Measurements from ENCODE around the gene AAK1. TPM values are rescaled to one million over a fixed set of nuclear protein-coding genes. Genes with fewer than 3 reads are reported as not detected.
"Not testable (repeated sequence)": the region's sequence is repeated elsewhere in the genome, so short reads cannot be mapped to it uniquely, and the experiment has no call there.

The AAK1 gene
- total RNA-seq, 4 donors from 2014 or later, result 34.8 to 109 (median 70.2) TPM

DNA sequence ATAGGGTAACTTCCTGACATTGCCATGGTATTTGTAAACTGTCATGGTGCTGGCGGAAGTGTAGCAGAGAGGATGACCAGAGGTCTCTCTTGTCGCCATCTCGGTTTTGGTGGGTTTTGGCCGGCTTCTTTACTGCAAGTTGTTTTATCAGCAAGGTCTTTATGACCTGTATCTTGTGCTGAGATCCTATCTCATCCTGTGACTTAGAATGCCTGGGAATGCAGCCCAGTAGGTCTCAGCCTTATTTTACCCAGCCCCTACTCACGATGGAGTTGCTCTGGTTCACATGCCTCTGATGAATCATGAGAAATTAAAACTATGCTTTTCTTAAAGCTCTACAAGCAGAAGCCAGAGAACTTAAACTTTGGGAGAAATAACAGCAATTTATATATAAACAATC, 193.6 kb downstream of the AAK1 start:
- Histone ChIP-seq H3K4me3 (no peak overlapping the region), H3K9me3 (no peaks in the 10 kb centered on the region), H3K36me3 (no peaks in the 10 kb centered on the region), H3K4me1 (no peaks in the 10 kb centered on the region), H3K27ac (no peak overlapping the region), H3K27me3 (no peaks in the 10 kb centered on the region)
- intact Hi-C loops (cut with DNase I; ENCODE audit: low total_unique reads) (no loop called here), in situ Hi-C loops (cut with MboI; ENCODE audit: low pct_ligation_motif_present in 1 of 4, low pct_unique_long_range_greater_than_20kb in 1 of 4, low sequenced_read_pairs in 3 of 4) (no loop called here)
- DNase-seq, result no peak
- WGBS, 2 donors (ENCODE audit: low coverage in 1 of 2), result 87 to 90% methylated on average over 2 to 5 of the region's 5 CpGs
- TF ChIP-seq, protein P1, sequence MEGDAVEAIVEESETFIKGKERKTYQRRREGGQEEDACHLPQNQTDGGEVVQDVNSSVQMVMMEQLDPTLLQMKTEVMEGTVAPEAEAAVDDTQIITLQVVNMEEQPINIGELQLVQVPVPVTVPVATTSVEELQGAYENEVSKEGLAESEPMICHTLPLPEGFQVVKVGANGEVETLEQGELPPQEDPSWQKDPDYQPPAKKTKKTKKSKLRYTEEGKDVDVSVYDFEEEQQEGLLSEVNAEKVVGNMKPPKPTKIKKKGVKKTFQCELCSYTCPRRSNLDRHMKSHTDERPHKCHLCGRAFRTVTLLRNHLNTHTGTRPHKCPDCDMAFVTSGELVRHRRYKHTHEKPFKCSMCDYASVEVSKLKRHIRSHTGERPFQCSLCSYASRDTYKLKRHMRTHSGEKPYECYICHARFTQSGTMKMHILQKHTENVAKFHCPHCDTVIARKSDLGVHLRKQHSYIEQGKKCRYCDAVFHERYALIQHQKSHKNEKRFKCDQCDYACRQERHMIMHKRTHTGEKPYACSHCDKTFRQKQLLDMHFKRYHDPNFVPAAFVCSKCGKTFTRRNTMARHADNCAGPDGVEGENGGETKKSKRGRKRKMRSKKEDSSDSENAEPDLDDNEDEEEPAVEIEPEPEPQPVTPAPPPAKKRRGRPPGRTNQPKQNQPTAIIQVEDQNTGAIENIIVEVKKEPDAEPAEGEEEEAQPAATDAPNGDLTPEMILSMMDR (IDR thresholded peaks at IDR 0.05), result no peak
- no peak for TF ChIP-seq POLR2A (IDR thresholded peaks at IDR 0.05)

DNA sequence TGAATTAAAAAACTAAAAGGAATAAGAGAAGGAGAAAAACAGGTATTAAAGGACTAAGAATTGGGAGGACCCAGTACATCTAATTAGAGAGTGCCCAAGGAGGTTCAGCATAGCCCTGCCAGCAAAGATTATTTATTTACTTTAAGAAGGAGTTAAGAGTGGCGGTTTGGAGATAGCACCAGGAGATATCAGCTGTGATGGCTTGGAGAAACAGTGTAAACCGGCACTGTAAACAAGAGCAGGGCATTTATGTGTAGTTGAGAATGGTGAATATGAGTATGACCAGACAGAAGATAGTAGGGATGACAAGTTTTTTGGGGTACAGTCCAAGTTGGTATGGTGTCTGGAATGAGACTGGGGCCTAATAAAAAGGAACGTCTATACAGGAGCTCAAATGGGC, 199.9 kb downstream of the AAK1 start:
- in situ Hi-C loops (cut with MboI; ENCODE audit: low pct_ligation_motif_present in 1 of 4, low pct_unique_long_range_greater_than_20kb in 1 of 4, low sequenced_read_pairs in 3 of 4), result not testable (repeated sequence)

DNA sequence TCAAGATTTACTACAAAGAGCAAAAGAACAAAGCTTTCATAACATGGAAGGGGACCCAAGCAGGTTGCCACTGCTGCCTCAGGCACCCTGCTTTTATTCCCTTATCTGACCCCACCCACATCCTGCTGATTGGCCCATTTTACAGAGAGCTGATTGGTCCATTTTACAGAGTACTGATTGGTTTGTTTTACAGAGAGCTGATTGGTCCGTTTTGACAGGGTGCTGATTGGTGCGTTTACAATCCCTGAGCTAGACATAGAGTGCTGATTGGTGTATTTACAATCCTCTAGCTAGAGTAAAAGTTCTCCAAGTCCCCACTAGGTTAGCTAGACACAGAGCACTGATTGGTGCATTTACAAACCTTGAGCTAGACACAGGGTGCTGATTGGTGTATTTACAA, 204.0 kb downstream of the AAK1 start:
- peaks cover 14 to 24% (median 21%) of the 10 kb centered on the region in 4 donors for H3K4me1 ChIP-seq
- H3K4me3 ChIP-seq; H3K27me3 ChIP-seq; H3K9me3 ChIP-seq; DNase-seq; H3K27ac ChIP-seq; in situ Hi-C loops (cut with MboI; ENCODE audit: low pct_ligation_motif_present in 1 of 4, low pct_unique_long_range_greater_than_20kb in 1 of 4, low sequenced_read_pairs in 3 of 4); H3K36me3 ChIP-seq: not testable (repeated sequence)
- intact Hi-C loops (cut with DNase I; ENCODE audit: low total_unique reads), result loop anchor here (10.0 kb wide), 1 partner anchor 205 kb away; the partner anchor contains the start of gene AAK1
- WGBS, 2 donors (ENCODE audit: low coverage in 1 of 2), result 98% methylated on average over 2 of the region's 2 CpGs; no CpG with 5 or more reads in 1 of the 2 donors

More for the DNA sequence above, 199.9 kb downstream of the AAK1 start:
- H3K4me1 ChIP-seq; H3K27ac ChIP-seq; intact Hi-C loops (cut with DNase I; ENCODE audit: low total_unique reads); H3K36me3 ChIP-seq; H3K4me3 ChIP-seq; H3K9me3 ChIP-seq; H3K27me3 ChIP-seq; DNase-seq: not testable (repeated sequence)
- 71 to 77% methylated on average over 3 of the region's 3 CpGs for WGBS, 2 donors (ENCODE audit: low coverage in 1 of 2)

DNA sequence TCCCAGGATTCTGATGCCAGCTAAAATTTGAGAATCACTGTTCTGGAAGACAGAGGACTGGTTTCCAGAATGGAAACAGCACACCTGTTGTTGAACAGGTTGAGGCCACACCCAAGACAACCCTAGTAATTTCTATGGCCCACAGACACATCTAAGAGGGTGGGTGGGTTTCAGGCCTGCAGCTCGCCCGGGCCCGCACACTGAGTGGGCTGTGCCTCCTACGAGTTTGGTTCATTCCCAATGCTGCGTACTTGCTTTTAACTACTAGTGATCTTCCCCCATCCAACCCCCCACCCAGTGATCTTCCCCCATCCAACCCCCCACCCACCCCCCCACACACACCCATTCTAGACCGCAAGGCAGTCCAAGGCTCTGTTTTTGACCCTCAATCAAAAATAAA, 205.0 kb downstream of the AAK1 start:
- WGBS, 2 donors (ENCODE audit: low coverage in 1 of 2), result 97 to 100% methylated on average over 5 to 6 of the region's 6 CpGs

DNA sequence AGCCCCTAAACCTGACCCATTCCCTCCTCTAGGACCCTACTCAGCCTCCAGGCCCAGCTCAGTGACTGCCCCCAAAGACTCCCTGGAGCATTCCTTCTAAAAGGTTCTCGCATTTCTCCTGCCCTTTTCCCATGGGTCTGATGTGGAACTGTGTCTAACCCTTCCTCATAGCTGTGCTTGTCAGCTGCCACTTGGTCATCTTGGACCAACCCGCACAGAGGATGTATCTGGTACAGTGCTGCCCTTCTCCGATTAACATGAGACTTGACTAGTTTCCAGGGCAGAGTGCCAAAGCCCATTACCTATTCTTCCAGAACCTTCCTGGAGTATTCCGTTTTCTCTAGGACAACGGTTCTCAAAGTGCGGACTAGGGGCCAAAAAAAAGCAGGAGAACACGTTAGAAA, 205.8 kb downstream of the AAK1 start:
- H3K9me3 ChIP-seq, result no peaks in the 10 kb centered on the region
- intact Hi-C loops (cut with DNase I; ENCODE audit: low total_unique reads), result loop anchor here (2.0 to 10.0 kb wide), 2 partner anchors 51 to 207 kb away; partner anchors contain the start of genes AAK1 and GFPT1
- DNase-seq, result peak; percentile 42
- in situ Hi-C loops (cut with MboI; ENCODE audit: low pct_ligation_motif_present in 1 of 4, low pct_unique_long_range_greater_than_20kb in 1 of 4, low sequenced_read_pairs in 3 of 4), result no loop called here
- peaks cover 14 to 24% (median 21%) of the 10 kb centered on the region in 4 donors for H3K4me1 ChIP-seq
- H3K4me3 ChIP-seq, result peak overlapping the region; percentile 59 to 93 (median 73)
- no peaks in the 10 kb centered on the region for H3K36me3 ChIP-seq
- peak overlapping the region; percentile 92 to 98 (median 96) for H3K27ac ChIP-seq
- no peaks in the 10 kb centered on the region for H3K27me3 ChIP-seq
- 69 to 71% methylated on average over 3 to 7 of the region's 7 CpGs for WGBS, 2 donors (ENCODE audit: low coverage in 1 of 2)
- TF ChIP-seq, protein P1 (IDR thresholded peaks at IDR 0.05), result no peak
- TF ChIP-seq EP300 (IDR thresholded peaks at IDR 0.05; ENCODE audit: low read depth) (no peak), POLR2AphosphoS5 (IDR thresholded peaks at IDR 0.05) (no peak), POLR2A (IDR thresholded peaks at IDR 0.05) (no peak)

More for the DNA sequence above, 205.0 kb downstream of the AAK1 start:
- H3K27me3 ChIP-seq, result no peaks in the 10 kb centered on the region
- intact Hi-C loops (cut with DNase I; ENCODE audit: low total_unique reads), result loop anchor here (10.0 kb wide), 1 partner anchor 206 kb away; the partner anchor contains the start of gene AAK1
- no peaks in the 10 kb centered on the region for H3K9me3 ChIP-seq
- peak overlapping the region; percentile 92 to 98 (median 96) for H3K27ac ChIP-seq
- no peak for DNase-seq
- H3K36me3 ChIP-seq, result no peaks in the 10 kb centered on the region
- H3K4me1 ChIP-seq, result peaks cover 14 to 24% (median 21%) of the 10 kb centered on the region in 4 donors
- TF ChIP-seq, protein P1 (IDR thresholded peaks at IDR 0.05), result no peak
- no peak for TF ChIP-seq POLR2AphosphoS5 (IDR thresholded peaks at IDR 0.05)
- no peak for TF ChIP-seq POLR2A (IDR thresholded peaks at IDR 0.05)
- no peak for TF ChIP-seq EP300 (IDR thresholded peaks at IDR 0.05; ENCODE audit: low read depth)
- in situ Hi-C loops (cut with MboI; ENCODE audit: low pct_ligation_motif_present in 1 of 4, low pct_unique_long_range_greater_than_20kb in 1 of 4, low sequenced_read_pairs in 3 of 4), result no loop called here
- H3K4me3 ChIP-seq, result no peak overlapping the region
